ENCODE measurements around the gene CRIP3.
A peak's percentile ranks its signal among the peaks of the same experiment; 100 is the strongest.
"Not testable (repeated sequence)": the region's sequence is repeated elsewhere in the genome, so short reads cannot be mapped to it uniquely, and the experiment has no call there.

The CRIP3 gene, protein sequence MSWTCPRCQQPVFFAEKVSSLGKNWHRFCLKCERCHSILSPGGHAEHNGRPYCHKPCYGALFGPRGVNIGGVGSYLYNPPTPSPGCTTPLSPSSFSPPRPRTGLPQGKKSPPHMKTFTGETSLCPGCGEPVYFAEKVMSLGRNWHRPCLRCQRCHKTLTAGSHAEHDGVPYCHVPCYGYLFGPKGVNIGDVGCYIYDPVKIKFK

DNA sequence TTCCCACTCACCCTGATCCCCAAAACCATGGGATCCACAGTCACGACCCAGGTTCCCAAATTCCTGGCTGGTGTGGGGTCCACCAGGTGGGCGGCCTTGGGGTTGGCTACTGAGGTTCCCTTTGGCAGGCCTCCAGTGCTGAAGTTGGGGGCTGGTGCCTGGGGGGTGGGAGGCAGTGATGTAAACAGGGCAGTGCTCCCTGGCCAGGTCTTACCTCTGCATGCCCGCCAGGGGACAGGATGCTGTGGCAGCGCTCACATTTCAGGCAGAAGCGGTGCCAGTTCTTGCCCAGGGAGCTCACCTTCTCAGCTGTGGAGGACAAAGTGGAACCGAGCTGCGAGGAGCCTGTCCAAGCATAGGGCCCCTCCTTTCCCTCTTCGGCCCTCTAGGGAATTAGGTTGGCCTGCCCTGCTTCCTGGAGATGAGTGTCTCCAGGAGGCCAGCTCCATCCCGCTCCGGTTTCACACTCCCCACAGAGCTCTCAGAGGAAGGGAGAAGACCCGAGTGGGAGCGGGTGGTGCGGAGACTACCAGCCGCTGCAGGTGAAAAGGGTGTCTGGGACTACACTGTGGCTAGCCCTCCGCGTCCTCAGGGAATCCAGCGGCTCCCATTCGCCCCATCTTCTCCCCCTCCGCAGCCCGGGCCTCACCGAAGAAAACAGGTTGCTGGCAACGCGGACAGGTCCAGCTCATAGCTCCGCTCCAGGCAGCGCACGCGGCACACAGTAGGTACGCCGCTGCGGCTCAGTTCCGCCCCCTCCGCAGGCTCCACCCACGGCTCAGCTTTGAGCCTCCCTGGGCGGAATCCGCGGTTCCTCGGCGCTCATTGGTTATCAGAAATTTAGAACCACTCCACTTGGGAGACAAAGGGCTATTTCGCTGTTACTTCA lies at the start of gene CRIP3:
CRIP3 (minus strand) TSS at position 726 of the 889 bp plus-strand sequence; CDS start at position 692, 34 bp downstream.
- DNase-seq (ENCODE audit: low spot score): peak; percentile 29

DNA sequence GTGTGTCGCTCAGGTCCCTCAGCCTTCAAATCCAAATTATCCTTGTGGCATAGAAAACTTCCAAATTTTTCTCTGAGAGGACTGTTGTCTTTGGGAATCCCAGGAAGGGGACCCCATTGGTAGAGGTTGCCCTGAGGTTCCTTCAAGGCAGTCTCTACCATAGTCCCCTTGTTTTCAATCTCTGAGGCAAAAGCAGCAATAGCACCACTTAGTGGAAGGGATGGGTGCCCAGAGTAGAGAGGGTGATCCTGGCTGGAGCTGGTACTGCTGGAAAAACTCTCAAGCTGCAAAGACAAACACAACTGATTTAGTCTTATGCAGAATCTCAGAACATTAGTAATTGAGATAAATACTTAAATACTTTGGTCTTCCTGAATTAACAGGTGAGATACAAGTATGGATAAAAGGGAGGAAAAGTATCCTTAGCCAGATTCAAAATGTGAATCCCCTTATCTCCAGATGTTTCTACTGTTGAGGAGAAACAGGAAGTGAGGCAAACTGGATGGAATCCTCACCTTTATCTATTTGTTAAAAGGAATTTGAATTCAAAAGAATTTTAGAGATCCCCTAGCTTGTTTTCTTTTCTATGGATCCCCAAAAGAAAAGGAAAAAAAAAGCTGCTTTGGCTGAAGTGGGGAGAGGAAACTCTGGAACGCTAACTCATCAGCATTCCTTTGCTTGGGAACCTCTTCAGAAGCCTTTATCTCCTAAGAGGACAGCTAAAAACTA lies 47.4 kb upstream of the CRIP3 start:
- DNase-seq (ENCODE audit: low spot score): peak; percentile 27

DNA sequence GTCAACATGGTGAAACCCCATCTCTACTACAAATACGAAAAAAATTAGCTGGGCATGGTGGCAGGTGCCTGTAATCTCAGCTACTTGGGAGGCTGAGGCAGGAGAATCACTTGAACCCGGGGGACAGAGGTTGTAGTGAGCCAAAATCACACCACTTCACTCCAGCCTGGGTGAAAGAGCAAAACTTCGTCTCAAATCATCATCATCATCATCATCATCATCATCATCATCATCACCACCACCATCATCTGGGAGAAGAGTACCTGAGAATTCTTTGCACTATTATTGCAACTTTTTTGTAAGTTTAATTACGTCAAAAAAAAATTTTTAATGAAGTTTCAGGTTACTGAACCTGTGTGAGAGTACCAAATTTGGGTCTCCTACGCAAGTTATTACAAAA lies 43.3 kb upstream of the CRIP3 start:
- DNase-seq (ENCODE audit: low spot score): not testable (repeated sequence)

DNA sequence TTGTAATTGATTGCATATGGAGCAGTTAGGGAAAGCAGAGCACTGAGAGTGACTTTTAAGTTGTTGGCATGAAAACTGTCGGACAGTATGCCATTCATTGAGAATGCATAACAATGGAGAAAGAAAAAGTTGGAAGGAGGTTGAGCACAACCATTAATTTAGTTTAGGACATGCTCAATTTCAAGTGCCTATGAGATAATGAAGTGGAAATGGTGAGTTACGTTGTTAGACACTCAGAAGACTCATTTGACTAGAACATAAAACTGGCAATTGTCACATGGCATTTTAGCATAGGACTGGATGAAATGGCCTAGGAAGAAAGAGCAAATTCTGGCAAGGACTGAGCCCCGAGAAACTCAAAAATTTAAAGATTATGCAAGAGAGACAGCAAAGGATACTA lies 38.8 kb upstream of the CRIP3 start:
- DNase-seq (ENCODE audit: low spot score): no peak

DNA sequence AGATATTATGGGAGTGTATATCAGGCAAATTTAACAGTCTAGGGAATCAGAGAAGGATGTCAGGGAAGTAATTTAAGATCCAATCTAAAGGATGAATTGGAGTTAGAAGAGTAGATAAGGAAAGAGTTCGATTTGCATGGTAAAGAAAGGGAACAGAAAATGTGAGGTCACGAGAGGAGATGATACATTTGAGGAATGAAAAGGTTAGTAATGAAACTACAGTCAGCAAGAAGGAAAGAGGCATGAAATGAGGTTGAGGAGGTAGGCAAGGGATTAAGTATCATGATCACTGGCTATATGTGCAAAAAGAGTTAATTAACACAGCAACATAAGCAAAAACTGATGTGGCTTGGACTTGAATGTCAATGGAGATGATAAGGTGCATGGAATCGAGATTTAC lies 38.4 kb upstream of the CRIP3 start:
- no peak for DNase-seq (ENCODE audit: low spot score)

DNA sequence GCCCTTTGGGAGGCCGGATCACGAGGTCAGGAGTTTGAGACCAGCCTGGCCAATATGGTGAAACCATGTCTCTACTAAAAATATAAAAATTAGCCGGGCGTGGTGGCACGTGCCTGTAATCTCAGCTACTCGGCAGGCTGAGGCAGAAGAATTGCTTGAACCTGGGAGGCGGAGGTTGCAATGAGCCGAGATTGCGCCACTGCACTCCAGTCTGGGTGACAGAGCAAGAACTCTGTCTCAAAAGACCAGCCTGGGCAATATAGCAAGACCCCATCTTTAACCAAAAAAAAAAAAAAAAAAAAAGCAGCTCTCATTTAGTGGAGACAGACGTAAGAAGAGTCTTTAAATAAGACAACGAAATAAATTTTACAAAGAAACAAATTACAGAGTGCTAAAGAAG lies 37.6 kb upstream of the CRIP3 start:
- not testable (repeated sequence) for DNase-seq (ENCODE audit: low spot score)

DNA sequence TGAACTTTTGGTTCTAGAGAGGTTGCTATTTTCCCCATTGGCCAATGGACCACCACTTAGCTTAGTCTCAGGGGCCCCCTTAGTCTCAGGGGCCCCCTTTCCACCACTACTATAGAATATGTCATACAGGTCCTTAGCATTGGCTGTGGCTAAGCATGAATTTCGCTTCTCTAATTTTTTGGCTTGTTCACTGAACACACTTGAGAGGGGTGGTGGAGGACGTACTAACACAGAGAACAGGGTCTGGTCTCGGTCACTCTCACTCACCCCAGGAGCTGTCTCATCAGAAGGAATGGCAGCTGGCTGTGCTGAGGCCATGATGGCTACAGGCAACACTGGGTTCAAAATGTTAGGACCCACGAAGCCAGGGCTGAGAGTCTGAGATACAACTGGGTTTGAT lies 30.5 kb upstream of the CRIP3 start:
- DNase-seq (ENCODE audit: low spot score): no peak

DNA sequence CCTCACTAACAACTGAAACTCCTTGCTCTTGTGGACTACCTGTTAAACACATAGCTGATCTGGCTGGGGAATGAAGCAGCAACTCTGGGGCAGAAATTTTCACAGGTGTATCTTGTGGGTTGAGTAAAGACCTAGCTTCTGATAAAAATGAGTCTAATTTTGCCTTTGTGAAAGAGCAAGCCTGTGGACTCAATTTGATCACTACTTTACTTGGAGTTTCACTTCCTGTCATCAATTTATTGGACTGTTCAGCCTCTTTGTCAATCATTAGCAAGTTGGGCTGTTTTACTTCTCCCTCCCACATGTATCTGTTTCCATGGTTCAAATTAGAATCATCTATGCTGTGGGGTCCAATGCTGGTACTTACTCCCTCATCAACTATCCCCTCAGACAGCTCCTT lies 29.6 kb upstream of the CRIP3 start:
- DNase-seq (ENCODE audit: low spot score): no peak

DNA sequence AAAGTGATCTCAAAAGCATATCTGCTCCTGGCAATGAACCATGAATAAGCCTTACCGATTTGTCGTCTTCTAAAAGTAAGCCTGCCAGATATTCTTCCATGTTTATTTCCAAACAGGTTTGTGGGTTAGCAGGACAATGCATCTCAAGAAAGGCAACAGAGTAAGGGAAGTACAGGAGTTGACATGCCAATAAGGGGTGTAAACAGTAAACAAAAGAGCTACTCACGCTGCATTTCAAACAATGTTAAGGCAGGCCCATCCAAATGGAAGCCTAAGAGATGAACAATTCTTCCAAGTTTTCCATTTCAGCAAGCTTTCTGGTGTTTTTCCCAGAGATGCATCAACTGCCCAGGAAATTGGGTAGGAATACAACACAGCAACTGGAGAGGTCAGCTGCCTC lies 27.8 kb upstream of the CRIP3 start:
- DNase-seq (ENCODE audit: low spot score): no peak

DNA sequence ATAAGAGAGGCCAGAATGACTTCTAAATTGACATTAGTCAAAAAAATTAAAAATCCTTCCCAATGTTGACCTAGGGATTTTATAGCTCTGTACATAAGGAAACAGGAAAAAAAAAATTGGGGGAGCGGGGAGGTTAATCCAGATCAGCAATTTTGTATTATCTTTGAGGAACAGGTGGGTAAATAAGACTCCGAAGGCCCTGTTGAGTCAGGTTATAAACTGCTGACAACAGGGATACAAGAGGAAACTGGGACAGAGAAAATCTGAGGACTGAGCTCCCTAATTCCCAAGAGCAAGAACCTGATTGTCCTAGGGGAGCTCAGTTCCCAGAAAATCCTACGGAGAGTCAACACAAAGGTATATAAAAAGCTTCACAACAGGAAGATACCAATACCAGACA lies 26.8 kb upstream of the CRIP3 start:
- DNase-seq (ENCODE audit: low spot score): no peak

DNA sequence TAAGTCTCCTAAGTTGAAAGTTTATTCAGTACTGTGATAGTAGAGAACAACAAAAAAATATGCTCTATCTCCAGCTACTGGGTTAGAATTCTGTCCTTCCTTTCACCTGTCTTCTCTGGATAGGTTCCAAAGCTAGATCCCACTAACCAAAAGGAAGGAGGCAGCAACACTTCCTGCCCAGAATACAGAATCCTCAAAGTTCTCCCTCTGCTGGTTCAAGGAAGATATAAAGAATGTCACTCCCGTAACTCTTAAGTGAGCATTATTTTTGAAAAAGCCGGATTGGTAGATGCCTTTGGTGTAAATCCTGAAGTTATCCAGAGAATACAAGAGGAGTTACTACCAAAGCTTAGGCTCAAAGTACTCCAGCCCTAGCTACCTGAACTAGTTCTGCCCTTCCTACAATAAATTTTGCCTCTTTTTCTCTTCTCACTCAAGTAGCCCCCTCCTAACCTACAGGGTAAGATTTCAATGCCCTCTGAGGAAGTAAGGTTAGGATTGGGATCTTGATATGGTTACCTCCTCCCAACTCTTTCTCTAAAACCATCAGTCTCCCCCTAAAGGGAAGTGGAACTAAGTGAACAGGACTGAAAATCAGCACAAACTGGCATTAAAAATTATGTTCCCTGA lies 26.0 kb upstream of the CRIP3 start:
- peak; percentile 66 for DNase-seq (ENCODE audit: low spot score)

DNA sequence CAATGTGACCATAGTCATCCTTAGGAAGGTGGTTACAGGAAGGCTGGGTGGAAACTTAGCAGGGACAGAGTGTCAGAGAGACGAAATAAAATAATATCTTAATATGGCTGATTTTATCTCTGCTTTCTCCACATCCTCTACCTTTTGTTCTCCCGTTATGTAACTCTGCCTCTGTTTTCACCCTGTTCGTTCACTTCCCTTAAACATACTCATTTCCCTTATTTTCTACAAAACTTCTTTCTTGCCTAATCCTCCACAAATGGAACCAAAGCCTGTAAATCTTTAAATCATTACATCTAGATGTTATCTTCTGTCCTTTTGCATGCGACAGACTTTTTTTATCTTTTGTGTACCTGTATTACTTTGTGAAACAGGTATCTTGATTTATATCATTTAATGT lies 23.3 kb upstream of the CRIP3 start:
- DNase-seq (ENCODE audit: low spot score): no peak

DNA sequence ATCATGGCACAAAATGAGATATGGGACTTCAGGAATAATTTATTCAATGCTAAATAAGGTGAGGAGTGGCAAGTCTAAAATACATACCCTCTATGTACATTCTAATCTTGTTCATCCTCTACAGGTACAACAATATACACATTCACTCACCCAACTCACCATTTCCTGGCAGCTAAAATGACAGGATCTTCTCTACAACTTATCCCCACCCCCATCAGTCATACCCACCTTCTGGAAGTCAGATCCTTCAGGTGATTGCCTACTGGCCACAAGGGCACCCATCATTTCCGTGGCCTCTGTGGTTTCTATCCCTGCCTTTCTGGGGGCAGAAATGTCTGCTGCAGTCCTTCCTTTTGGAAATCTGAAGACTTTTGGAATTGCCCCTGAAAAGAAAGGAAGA lies 22.8 kb upstream of the CRIP3 start:
- no peak for DNase-seq (ENCODE audit: low spot score)

DNA sequence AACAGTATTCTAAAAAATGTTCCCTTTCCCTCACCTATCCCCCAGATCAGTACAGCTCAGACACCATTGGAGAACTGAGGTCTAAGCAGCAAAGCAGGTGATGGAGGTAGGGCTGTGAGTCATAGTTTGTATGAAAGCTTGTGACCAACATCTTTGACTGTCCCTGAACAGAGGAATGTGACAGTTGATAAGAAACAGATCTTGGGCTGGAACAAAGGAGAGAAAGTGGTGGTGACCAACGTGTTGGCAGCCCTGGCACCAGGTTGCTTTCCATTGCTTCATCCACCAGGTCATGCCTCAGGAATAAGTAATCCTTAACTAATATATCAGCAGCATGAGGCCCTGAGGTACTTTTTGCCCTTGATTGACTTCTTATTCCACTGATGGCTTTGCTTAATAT lies 19.9 kb upstream of the CRIP3 start:
- no peak for DNase-seq (ENCODE audit: low spot score)

DNA sequence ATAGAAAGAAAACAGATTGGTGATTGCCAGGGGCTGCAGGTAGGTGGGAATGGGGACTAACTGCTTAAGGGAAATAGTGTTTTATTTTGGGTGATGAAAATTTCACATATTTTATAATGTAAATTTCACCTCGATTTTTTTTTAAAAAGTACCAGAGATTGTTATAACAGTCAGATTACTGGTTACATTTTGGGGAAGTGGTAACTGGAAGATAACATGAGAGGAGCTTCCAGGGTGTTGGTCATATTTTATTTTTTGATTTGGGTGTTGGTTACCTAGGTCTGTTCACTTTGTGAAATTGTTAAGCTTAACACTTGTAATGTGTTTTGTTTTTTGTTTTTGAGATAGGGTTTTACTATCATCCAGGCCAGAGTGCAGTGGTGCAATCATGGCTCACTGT lies 17.2 kb upstream of the CRIP3 start:
- no peak for DNase-seq (ENCODE audit: low spot score)

DNA sequence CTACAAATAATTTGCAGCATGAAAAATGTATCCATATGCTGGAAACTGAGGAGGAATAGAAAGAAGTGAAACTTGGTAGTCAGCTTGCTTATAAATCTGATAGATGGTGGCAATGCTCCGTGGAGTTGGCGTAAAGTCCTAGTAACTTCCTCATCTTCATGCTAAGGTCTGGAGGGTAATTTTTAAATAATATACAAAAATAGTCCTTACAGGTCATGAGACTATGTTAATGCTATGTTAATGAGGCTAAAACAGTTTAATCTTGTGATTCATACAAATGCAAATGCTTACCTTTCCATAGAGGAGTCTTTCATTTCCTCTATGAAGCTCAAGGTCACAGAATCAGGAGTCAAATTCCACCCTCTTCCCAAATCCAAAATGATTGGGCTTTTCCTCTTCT lies 9.4 kb upstream of the CRIP3 start:
- DNase-seq (ENCODE audit: low spot score): no peak

DNA sequence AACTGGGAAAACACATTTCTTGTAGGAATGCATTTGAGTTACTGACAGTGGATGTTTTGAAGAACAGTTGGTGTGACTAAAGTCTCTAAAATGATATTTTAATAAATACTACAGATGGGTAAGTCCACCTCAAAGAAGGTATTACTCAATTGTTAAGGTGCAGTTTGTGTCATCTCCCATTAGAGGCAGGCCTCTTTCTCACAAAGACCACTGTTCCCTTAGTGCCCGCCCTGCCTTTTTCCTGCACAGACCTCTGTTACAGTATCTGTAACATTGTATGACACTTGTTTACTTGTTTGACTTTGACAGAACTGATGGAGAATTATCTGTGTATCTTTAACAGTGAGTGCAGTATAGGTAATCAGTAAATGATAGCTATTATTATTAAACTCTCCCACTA lies 5.2 kb upstream of the CRIP3 start:
- no peak for DNase-seq (ENCODE audit: low spot score)

DNA sequence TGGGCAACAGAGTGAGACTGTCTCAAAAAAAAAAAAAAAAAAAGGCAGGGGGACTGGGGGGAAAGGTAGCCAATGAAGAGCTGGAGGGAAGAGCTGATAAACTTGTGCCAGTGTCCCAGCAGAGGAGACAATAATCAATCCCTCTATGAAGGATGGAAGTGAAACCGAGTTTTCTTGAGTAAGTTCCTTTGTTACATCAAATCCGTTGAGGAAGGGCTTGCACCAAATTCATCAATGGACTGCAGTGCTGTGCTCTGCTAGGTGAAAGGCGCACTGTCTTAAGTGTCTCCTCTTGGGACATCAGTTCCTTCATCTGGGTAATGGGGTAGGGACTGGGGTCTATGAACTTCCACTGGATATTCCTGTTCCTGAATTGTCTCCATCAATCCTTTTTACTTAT lies 3.0 kb upstream of the CRIP3 start:
- DNase-seq (ENCODE audit: low spot score): no peak

DNA sequence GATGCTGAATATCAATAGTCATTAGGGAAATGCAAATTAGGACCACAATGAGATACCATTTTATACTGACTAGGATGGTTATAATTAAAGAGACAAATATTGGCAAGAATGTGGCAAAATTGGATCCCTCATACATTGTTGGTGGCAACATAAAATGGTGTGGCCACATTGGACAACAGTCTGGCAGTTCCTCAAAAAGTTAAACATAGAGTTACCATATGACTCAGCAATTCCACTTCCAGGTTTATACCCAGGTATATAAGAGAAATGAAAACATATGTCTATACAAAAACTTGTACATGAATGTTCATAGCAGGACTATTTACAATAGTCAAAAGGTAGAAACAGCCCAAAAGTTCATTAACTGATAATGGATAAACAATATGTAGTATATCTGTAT lies 2.0 kb upstream of the CRIP3 start:
- DNase-seq (ENCODE audit: low spot score): no peak

DNA sequence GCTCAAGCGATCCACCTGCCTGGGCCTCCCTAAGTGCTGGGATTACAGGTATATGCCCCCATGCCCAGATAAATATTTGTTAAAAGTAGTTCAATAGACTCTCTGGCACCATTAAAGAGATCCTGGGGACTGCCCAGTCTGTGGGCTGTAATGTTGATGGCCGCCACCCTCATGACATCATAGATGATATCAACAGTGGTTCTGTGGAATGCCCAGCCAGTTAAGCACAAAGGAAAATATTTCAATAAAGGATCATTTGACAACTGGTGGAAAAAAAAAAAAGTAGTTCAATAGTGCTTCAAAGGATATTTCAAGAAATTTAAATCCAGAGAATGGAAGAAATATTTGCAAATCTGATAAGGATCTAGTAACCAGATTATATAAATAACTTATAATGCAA lies 1.5 kb upstream of the CRIP3 start:
- DNase-seq (ENCODE audit: low spot score): no peak

DNA sequence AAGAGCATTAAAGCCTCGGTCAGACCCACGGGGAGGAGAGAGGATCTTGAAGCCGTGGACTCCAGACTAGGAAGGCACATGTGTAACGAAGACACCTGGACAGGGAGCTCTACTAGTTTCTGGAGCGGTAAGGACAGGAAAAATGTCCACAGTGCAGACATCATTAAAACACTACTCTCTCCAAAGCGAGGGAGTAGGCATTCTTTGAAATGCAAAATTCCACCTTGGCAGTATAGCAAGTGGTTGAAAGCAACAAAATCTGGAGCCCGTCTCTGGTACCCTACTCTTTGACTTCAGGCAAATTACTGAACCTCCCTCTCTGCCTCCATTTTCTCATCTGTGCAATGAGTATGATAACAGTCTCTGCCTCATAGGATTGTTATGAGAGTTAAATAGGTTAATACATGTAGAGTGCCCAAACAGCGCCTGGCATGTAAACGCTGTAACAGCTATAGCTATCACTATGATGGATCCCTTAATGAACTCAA lies 408 bp upstream of the CRIP3 start:
- DNase-seq (ENCODE audit: low spot score): no peak

DNA sequence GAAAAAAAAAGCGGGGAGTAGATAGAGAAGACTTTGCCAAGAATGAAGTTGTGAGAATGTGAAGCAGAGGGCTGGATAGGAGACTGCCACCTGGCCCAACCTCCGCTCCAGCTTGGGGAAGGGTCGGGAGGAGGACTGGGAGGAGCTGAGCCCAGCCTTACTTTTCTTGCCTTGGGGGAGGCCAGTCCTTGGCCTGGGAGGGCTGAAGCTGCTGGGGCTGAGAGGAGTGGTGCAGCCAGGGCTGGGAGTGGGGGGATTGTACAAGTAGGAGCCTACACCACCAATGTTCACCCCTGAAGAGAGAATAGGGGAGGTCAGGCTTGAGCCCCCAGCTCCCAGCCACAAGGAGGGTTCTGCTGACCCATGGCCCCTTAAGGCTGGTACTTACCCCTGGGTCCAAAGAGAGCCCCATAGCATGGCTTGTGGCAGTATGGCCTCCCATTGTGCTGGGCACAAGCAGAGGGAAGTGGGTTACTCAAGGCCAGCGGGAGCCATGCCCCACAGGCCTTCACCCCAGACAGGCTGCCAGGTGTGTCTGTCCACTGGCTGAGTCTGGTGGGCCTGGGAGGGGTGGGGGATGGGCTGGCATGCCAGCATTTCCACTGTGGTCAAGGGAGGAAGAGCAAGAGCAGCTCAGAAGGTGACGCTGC lies 1.1 kb downstream of the CRIP3 start:
- DNase-seq (ENCODE audit: low spot score): no peak

All from cerebellar cortex (tissue), 1 donor.